GM18868 (cell line): Measurements from ENCODE around the gene WDTC1.

ENCODE experiments used
- ATAC-seq: cut with Tn5 transposase; IDR thresholded peaks from one replicate; pipeline ENCODE4 v1.9.1; 2021; ENCODE audit warnings: mild to moderate bottlenecking, moderate library complexity; ENCODE audit not compliant: unreplicated experiment

WDTC1 gene

GRCh38 chr1:27300341-27301051, 66.1 kb downstream of the WDTC1 start:
- no peak for ATAC-seq

DNA sequence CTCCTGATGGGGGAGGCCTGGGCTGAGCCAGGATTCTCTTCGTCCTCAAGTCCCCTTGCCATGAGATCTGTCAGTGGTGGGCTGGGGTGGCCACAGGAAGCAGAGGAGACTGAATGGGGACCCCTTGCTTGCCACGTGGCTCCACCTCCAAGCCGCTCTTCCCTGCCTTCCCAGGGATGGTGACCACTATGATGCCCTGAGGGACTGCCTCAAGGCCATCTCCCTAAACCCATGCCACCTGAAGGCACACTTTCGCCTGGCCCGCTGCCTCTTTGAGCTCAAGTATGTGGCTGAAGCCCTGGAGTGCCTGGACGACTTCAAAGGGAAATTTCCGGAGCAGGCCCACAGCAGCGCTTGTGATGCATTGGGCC, 66.6 kb downstream of the WDTC1 start:
- no peak for ATAC-seq

- no peak for ATAC-seq
These were observed 67.3 kb downstream of the WDTC1 start for GRCh38 chr1:27301582-27302199.

GRCh38 chr1:27302612-27303011, 68.2 kb downstream of the WDTC1 start:
- ATAC-seq, result no peak

- ATAC-seq, result no peak
These were observed 69.1 kb downstream of the WDTC1 start for GRCh38 chr1:27303509-27303908.

- ATAC-seq, result no peak
These were observed 71.6 kb downstream of the WDTC1 start for GRCh38 chr1:27306071-27306470.

DNA sequence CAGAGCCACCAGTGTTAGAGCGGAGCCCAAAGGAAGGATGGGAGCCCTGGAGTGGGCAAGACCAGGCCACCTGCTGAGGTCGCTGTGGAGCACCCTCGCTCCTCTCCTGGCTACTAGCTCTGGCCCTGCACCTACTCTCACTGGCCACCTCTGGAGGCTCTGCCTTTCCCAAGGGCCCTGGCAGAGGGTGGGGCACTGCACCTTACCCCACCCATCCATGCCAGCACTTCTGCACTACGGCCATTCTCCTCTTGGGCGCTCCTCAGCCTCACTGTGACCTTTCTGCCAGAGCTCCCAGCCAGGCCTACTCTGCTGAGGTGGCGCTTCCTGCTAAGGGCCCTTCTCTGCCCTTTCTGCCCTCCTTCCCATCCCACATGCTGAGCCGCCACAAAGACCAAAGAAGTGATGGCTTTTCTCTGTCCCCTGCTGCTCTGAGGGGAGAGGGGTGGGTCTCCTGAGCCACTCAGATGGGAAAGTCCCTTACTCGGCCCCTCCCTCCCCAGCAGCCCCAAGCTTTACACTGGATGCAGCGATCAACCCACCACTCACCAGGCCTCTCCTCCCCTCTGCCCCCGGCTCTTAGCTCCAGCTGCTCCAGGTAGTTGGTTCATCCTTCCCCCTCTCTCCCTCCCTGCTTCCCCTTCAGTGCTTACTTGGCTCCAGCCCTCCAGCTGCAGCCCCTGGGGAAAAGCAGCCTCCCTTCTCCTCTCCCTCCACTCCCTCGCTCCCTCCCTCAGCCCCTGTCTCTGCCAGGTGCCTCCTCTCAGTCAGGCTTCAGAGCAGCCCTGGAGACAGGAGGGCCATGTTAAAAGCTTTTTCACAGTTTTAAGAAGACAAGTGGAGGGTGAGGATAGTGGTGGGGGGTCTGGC, 72.7 kb downstream of the WDTC1 start:
- no peak for ATAC-seq

DNA sequence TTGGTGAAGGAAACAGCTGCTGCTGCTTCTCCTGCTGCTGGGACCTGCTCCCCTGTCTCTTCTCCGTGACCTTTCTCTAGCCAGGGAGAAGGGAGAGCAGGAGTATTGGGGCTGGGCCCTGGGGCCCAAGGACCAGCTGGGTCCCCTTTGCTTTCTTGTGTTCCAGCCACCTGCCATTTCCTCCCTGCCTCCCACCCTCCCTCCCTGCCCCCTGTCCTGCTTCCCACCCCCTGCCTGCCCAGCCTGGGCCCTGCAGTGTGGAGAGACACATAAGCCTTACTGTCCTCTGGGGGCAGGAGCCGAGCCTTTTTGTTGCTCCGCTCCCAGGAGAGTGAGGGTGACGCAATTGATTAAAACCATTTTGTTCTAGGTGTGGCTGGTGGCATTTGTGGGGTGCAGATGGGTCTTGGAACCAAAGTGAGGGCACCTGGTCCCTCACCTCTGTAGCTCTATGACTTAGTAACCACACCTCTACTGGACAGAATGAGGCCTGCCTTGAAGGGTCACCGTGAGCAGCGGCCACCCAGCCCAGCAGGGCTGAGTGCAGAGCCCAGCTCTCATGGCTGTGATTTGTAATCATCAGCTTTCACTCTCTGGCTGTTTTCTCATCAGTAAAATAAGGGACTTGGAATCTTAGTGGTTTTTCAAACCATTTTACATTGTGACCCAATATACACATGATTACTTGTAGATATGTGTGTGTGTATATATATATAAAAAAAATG, 73.6 kb downstream of the WDTC1 start:
- no peak for ATAC-seq

GRCh38 chr1:27314169-27314568, 79.7 kb downstream of the WDTC1 start:
- no peak for ATAC-seq

DNA sequence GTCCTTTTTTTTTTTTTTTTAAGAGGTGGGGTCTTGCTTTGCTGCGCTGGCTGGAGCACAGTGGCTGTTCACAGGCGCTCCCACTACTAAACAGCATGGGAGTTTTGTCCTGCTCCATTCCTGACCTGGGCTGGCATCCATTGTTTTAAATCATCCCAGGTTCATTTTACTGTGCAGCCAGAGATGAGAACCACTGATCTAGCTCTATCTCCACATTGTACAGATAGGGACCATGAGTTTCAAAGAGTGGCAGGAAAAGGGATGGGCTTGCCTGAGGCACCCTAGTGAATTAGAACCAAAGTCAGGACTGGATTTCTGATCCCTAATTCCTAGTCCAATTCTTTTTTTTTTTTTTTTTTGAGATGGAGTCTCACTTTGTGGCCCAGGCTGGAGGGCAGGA, 80.3 kb downstream of the WDTC1 start:
- ATAC-seq, result no peak

- ATAC-seq, result no peak
These were observed 82.4 kb downstream of the WDTC1 start for GRCh38 chr1:27316860-27317259.

DNA sequence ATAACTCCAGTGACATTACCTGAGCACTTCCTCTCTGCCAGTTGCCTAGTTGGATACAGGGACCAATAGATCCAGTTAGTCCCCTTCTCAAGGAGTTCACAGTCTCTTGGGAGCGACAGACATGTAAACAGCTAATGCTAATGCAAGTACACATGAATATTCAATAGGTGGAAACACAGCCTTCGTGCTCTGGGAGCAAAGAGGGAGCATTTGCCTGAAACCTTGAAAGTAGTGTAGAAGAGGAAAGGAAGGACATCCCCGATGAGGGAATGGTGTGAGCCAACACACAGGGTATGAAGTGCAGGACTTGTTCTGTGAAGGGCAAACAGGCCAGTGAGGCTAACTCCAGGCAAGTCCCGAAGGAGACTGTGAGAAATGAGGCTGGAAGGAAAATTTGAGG, 83.7 kb downstream of the WDTC1 start:
- ATAC-seq, result no peak

GRCh38 chr1:27318596-27318995, 84.2 kb downstream of the WDTC1 start:
- no peak for ATAC-seq

- peak; percentile 89 for ATAC-seq
These were observed 87.6 kb downstream of the WDTC1 start, which contains the start of gene TMEM222 for GRCh38 chr1:27321813-27322568. Gene TMEM222, plus strand, starts transcription at chr1:27322163. Its CDS starts 35 bp downstream, at chr1:27322198.

GRCh38 chr1:27322569-27323240, 88.3 kb downstream of the WDTC1 start:
- no peak for ATAC-seq

- no peak for ATAC-seq
These were observed 90.9 kb downstream of the WDTC1 start for GRCh38 chr1:27325286-27325685.

GRCh38 chr1:27327964-27328363, 93.5 kb downstream of the WDTC1 start:
- ATAC-seq, result no peak

DNA sequence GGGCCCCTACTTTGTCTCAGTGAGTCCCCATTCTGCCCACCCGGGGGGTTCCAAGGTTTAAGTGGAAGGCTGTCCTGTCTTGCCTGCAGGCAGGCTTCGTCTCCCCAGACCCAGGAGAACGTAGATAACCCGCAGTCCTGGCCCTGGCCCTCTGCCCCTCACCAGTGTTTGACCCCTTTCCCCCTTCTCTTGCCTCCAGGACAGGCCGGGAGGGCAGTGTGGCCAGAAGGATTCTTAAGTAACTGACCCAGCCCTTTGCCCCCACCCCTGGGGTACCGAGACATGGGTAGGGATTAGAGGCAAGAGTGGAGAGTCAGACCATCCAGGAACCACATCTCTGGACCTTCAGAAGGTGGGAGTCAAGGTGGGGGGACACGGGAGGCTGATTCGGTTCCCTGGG, 96.4 kb downstream of the WDTC1 start:
- ATAC-seq, result no peak

DNA sequence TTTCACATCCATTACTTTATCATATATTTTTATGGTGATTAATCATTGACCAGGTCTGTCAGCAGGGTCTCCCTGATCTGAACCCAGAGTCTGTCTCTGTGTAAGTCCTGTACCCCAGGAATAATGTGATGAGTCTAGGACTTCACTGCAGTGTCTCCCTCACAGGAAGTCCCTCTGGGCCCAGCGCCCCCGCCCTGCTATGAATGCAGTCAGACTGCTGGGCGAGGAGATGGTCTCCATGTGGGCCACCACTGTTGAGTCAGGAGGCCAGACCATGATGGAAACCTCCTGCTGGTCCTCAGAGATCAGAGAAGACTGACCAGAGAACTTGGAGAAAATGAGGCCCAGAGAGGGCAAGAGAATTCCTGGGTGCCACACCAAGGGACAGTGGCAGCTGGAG, 97.0 kb downstream of the WDTC1 start:
- no peak for ATAC-seq

DNA sequence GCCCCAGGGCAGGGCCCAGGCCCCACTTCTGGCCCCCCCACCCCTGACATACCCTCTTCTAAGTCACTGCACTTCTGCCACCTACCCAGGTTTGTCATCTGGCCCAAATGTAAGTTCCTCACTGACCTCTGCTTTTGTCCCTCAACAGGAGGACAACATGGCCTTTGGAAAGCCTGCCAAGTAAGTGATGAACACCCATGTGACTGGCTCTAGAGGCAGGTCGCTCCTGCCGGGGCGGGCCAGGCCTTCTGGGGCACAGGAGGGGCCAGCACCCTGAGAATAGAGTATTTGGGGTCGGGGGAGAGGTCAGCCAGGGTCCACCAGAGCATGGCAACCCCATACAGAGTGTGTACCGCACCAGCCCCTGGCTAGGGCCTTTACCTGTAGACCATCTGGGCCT, 97.5 kb downstream of the WDTC1 start:
- ATAC-seq, result no peak
